HEK293 (cell line): ENCODE measurements around the gene ACBD3.

ENCODE experiments used
- HIC1 ChIP-seq: fragments of 450-650 bp; formaldehyde crosslinking; IDR thresholded peaks from 2 replicates; pipeline ENCODE4 v1.5.1; 2016; ENCODE audit warnings: missing biosample characterization, missing genetic modification characterization
- INSM2 ChIP-seq: fragments of 450-650 bp; formaldehyde crosslinking; IDR thresholded peaks from 2 replicates; pipeline ENCODE4 v1.5.1; 2016; ENCODE audit warnings: missing biosample characterization, missing genetic modification characterization
- KLF7 ChIP-seq: fragments of 450-650 bp; formaldehyde crosslinking; IDR thresholded peaks from 2 replicates; pipeline ENCODE4 v1.5.1; 2016; ENCODE audit warnings: missing biosample characterization, missing genetic modification characterization, borderline replicate concordance
- OVOL3 ChIP-seq: fragments of 450-650 bp; formaldehyde crosslinking; IDR thresholded peaks from 2 replicates; pipeline ENCODE4 v1.5.1; 2016; ENCODE audit warnings: missing biosample characterization, missing genetic modification characterization
- PRDM6 ChIP-seq: fragments of 450-650 bp; formaldehyde crosslinking; IDR thresholded peaks from 2 replicates; pipeline ENCODE4 v1.5.1; 2017; ENCODE audit warnings: missing biosample characterization, missing genetic modification characterization
- REPIN1 ChIP-seq: fragments of 450-650 bp; formaldehyde crosslinking; IDR thresholded peaks from 2 replicates; pipeline ENCODE4 v1.5.1; 2017; ENCODE audit warnings: missing biosample characterization, missing genetic modification characterization, low read depth
- SCRT1 ChIP-seq: fragments of 450-650 bp; formaldehyde crosslinking; IDR thresholded peaks from 2 replicates; pipeline ENCODE4 v1.5.1; 2016; ENCODE audit warnings: missing biosample characterization, missing genetic modification characterization, borderline replicate concordance
- SP2 ChIP-seq: fragments of 450-650 bp; formaldehyde crosslinking; IDR thresholded peaks from 2 replicates; pipeline ENCODE4 v1.5.1; 2016; ENCODE audit warnings: missing biosample characterization, missing genetic modification characterization
- ZFHX2 ChIP-seq: fragments of 450-650 bp; formaldehyde crosslinking; conservative IDR thresholded peaks from 2 replicates; pipeline ENCODE4 v1.5.1; 2016; ENCODE audit warnings: missing biosample characterization, missing genetic modification characterization
- ZNF121 ChIP-seq: fragments of 450-650 bp; formaldehyde crosslinking; IDR thresholded peaks from 2 replicates; pipeline ENCODE4 v1.5.1; 2016; ENCODE audit warnings: missing biosample characterization, missing genetic modification characterization
- ZNF23 ChIP-seq: fragments of 450-650 bp; formaldehyde crosslinking; IDR thresholded peaks from 2 replicates; pipeline ENCODE4 v1.5.1; 2016; ENCODE audit warnings: missing biosample characterization, missing genetic modification characterization, borderline replicate concordance
- ZNF354C ChIP-seq: fragments of 450-650 bp; formaldehyde crosslinking; IDR thresholded peaks from 2 replicates; pipeline ENCODE4 v1.5.1; 2016; ENCODE audit warnings: missing biosample characterization, missing genetic modification characterization, low read depth, borderline replicate concordance
- ZNF423 ChIP-seq: fragments of 450-650 bp; formaldehyde crosslinking; IDR thresholded peaks from 2 replicates; pipeline ENCODE4 v1.5.1; 2016; ENCODE audit warnings: missing biosample characterization, missing genetic modification characterization
- ZNF629 ChIP-seq: fragments of 450-650 bp; formaldehyde crosslinking; IDR thresholded peaks from 2 replicates; pipeline ENCODE4 v1.5.1; 2017; ENCODE audit warnings: missing biosample characterization, missing genetic modification characterization
- ZNF701 ChIP-seq: fragments of 450-650 bp; formaldehyde crosslinking; IDR thresholded peaks from 2 replicates; pipeline ENCODE4 v1.5.1; 2016; ENCODE audit warnings: missing biosample characterization, missing genetic modification characterization
- ZSCAN16 ChIP-seq: fragments of 450-650 bp; formaldehyde crosslinking; IDR thresholded peaks from 2 replicates; pipeline ENCODE4 v1.5.1; 2016; ENCODE audit warnings: missing biosample characterization, missing genetic modification characterization
- TF ChIP-seq, protein P1 (sequence below): fragments of 450-650 bp; formaldehyde crosslinking; IDR thresholded peaks from 2 replicates; pipeline ENCODE4 v1.5.1; 2016; ENCODE audit warnings: missing biosample characterization, missing genetic modification characterization
- TF ChIP-seq, protein P2 (sequence below): fragments of 450-650 bp; formaldehyde crosslinking; IDR thresholded peaks from 2 replicates; pipeline ENCODE4 v1.5.1; 2016; ENCODE audit warnings: missing biosample characterization, missing genetic modification characterization
- TF ChIP-seq, protein P3 (sequence below): fragments of 450-650 bp; formaldehyde crosslinking; IDR thresholded peaks from 2 replicates; pipeline ENCODE4 v1.5.1; 2016; ENCODE audit warnings: missing biosample characterization, missing genetic modification characterization
- TF ChIP-seq, protein P4 (sequence below): fragments of 450-650 bp; formaldehyde crosslinking; IDR thresholded peaks from 2 replicates; pipeline ENCODE4 v1.5.1; 2016; ENCODE audit warnings: missing biosample characterization, missing genetic modification characterization
- TF ChIP-seq, protein P5 (sequence below): fragments of 450-650 bp; formaldehyde crosslinking; IDR thresholded peaks from 2 replicates; pipeline ENCODE4 v1.5.1; 2016; ENCODE audit warnings: missing biosample characterization, missing genetic modification characterization, borderline replicate concordance

The ACBD3 gene

DNA sequence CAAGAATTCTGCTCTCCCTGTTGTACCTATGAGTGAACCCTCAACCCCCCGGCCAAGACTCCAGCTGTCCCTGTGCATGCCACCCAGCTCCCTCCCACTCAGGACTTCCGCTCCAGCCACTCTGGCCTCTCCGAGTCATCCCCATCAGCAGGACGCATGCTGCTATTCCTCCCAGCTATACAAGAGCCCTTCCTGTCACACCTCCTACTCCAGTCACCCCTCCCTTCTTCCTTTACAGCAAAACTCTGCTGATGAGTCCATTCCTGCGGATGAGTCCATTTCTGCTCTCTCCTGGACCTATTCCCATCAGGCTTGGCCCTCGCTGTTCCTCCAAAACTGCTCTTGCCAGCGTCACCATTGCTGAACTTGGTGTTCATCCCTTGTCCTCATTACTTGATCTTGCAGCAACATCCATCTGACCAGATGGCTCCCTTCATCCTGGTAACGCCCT lies 81.8 kb downstream of the ACBD3 start (continued):
- no peak for TF ChIP-seq HIC1 (tag by site-specific recombination)
- no peak for TF ChIP-seq OVOL3 (tag by site-specific recombination)
- TF ChIP-seq ZNF701 (tag by site-specific recombination) = no peak
- TF ChIP-seq, protein P1, sequence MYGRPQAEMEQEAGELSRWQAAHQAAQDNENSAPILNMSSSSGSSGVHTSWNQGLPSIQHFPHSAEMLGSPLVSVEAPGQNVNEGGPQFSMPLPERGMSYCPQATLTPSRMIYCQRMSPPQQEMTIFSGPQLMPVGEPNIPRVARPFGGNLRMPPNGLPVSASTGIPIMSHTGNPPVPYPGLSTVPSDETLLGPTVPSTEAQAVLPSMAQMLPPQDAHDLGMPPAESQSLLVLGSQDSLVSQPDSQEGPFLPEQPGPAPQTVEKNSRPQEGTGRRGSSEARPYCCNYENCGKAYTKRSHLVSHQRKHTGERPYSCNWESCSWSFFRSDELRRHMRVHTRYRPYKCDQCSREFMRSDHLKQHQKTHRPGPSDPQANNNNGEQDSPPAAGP = peak; percentile 56
- TF ChIP-seq, protein P2, sequence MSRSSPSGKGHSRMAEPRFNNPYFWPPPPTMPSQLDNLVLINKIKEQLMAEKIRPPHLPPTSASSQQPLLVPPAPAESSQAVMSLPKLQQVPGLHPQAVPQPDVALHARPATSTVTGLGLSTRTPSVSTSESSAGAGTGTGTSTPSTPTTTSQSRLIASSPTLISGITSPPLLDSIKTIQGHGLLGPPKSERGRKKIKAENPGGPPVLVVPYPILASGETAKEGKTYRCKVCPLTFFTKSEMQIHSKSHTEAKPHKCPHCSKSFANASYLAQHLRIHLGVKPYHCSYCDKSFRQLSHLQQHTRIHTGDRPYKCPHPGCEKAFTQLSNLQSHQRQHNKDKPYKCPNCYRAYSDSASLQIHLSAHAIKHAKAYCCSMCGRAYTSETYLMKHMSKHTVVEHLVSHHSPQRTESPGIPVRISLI = no peak
- no peak for TF ChIP-seq ZNF121 (tag by site-specific recombination)
- TF ChIP-seq, protein P3, sequence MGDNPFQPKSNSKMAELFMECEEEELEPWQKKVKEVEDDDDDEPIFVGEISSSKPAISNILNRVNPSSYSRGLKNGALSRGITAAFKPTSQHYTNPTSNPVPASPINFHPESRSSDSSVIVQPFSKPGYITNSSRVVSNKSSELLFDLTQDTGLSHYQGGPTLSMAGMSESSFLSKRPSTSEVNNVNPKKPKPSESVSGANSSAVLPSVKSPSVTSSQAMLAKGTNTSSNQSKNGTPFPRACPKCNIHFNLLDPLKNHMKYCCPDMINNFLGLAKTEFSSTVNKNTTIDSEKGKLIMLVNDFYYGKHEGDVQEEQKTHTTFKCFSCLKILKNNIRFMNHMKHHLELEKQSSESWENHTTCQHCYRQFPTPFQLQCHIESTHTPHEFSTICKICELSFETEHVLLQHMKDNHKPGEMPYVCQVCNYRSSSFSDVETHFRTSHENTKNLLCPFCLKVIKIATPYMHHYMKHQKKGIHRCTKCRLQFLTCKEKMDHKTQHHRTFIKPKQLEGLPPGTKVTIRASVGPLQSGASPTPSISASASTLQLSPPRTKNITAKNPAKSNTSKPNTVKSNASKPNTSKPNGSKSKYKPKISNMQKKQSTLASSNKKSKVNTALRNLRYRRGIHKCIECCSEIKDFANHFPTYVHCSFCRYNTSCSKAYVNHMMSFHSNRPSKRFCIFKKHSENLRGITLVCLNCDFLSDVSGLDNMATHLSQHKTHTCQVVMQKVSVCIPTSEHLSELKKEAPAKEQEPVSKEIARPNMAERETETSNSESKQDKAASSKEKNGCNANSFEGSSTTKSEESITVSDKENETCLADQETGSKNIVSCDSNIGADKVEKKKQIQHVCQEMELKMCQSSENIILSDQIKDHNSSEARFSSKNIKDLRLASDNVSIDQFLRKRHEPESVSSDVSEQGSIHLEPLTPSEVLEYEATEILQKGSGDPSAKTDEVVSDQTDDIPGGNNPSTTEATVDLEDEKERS = no peak
- TF ChIP-seq PRDM6 (tag by site-specific recombination) = no peak
- no peak for TF ChIP-seq KLF7 (tag by site-specific recombination)
- TF ChIP-seq, protein P4, sequence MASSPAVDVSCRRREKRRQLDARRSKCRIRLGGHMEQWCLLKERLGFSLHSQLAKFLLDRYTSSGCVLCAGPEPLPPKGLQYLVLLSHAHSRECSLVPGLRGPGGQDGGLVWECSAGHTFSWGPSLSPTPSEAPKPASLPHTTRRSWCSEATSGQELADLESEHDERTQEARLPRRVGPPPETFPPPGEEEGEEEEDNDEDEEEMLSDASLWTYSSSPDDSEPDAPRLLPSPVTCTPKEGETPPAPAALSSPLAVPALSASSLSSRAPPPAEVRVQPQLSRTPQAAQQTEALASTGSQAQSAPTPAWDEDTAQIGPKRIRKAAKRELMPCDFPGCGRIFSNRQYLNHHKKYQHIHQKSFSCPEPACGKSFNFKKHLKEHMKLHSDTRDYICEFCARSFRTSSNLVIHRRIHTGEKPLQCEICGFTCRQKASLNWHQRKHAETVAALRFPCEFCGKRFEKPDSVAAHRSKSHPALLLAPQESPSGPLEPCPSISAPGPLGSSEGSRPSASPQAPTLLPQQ (tag by site-specific recombination) = no peak
- TF ChIP-seq SP2 (tag by site-specific recombination) = 0 out of 2 replicates have a peak, but pooled peaks have one; percentile 7
- TF ChIP-seq, protein P5, sequence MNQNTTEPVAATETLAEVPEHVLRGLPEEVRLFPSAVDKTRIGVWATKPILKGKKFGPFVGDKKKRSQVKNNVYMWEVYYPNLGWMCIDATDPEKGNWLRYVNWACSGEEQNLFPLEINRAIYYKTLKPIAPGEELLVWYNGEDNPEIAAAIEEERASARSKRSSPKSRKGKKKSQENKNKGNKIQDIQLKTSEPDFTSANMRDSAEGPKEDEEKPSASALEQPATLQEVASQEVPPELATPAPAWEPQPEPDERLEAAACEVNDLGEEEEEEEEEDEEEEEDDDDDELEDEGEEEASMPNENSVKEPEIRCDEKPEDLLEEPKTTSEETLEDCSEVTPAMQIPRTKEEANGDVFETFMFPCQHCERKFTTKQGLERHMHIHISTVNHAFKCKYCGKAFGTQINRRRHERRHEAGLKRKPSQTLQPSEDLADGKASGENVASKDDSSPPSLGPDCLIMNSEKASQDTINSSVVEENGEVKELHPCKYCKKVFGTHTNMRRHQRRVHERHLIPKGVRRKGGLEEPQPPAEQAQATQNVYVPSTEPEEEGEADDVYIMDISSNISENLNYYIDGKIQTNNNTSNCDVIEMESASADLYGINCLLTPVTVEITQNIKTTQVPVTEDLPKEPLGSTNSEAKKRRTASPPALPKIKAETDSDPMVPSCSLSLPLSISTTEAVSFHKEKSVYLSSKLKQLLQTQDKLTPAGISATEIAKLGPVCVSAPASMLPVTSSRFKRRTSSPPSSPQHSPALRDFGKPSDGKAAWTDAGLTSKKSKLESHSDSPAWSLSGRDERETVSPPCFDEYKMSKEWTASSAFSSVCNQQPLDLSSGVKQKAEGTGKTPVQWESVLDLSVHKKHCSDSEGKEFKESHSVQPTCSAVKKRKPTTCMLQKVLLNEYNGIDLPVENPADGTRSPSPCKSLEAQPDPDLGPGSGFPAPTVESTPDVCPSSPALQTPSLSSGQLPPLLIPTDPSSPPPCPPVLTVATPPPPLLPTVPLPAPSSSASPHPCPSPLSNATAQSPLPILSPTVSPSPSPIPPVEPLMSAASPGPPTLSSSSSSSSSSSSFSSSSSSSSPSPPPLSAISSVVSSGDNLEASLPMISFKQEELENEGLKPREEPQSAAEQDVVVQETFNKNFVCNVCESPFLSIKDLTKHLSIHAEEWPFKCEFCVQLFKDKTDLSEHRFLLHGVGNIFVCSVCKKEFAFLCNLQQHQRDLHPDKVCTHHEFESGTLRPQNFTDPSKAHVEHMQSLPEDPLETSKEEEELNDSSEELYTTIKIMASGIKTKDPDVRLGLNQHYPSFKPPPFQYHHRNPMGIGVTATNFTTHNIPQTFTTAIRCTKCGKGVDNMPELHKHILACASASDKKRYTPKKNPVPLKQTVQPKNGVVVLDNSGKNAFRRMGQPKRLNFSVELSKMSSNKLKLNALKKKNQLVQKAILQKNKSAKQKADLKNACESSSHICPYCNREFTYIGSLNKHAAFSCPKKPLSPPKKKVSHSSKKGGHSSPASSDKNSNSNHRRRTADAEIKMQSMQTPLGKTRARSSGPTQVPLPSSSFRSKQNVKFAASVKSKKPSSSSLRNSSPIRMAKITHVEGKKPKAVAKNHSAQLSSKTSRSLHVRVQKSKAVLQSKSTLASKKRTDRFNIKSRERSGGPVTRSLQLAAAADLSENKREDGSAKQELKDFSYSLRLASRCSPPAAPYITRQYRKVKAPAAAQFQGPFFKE (tag by site-specific recombination) = no peak
- no peak for TF ChIP-seq ZNF423 (tag by site-specific recombination)
- no peak for TF ChIP-seq REPIN1 (tag by site-specific recombination)
- peak; percentile 46; the same call in 1 of the 2 replicates for TF ChIP-seq ZFHX2 (tag by site-specific recombination)
- no peak for TF ChIP-seq ZNF354C (tag by site-specific recombination)
- TF ChIP-seq ZSCAN16 = no peak
- TF ChIP-seq ZNF23 = no peak
- TF ChIP-seq SCRT1 = no peak
- TF ChIP-seq INSM2 (tag by site-specific recombination) = no peak
- no peak for TF ChIP-seq ZNF629 (tag by site-specific recombination)
